C4-2B (cell line): ENCODE results near the gene TMEM139.

Experiments used
- ZFX ChIP-seq: fragments of 450-650 bp; IDR thresholded peaks from 2 replicates; pipeline ENCODE4 v1.6.1; 2017
- TF ChIP-seq, protein P1 (sequence below): fragments of 450-650 bp; conservative IDR thresholded peaks from 2 replicates; pipeline ENCODE4 v1.5.1; 2017; ENCODE audit warnings: mild to moderate bottlenecking

DNA sequence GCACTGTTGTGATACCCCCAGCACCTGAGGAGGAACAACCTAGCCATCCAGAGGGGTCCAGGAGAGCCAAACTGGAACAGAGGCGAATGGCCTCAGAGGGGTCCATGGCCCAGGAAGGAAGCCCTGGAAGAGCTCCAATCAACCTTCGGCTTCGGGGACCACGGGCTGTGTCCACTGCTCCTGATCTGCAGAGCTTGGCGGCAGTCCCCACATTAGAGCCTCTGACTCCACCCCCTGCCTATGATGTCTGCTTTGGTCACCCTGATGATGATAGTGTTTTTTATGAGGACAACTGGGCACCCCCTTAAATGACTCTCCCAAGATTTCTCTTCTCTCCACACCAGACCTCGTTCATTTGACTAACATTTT is 1.7 kb downstream of the TMEM139 start:
- TF ChIP-seq, protein P1, sequence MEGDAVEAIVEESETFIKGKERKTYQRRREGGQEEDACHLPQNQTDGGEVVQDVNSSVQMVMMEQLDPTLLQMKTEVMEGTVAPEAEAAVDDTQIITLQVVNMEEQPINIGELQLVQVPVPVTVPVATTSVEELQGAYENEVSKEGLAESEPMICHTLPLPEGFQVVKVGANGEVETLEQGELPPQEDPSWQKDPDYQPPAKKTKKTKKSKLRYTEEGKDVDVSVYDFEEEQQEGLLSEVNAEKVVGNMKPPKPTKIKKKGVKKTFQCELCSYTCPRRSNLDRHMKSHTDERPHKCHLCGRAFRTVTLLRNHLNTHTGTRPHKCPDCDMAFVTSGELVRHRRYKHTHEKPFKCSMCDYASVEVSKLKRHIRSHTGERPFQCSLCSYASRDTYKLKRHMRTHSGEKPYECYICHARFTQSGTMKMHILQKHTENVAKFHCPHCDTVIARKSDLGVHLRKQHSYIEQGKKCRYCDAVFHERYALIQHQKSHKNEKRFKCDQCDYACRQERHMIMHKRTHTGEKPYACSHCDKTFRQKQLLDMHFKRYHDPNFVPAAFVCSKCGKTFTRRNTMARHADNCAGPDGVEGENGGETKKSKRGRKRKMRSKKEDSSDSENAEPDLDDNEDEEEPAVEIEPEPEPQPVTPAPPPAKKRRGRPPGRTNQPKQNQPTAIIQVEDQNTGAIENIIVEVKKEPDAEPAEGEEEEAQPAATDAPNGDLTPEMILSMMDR = no peak
- TF ChIP-seq ZFX = no peak
